Parathyroid adenoma (tissue), 2 donors: ENCODE results near the gene RHBDD3.

Source experiments
- H2AFZ ChIP-seq: fragments of 300-600 bp; sonication (generic); one replicate; pipeline ENCODE4 v1.7.0; 2017; ENCODE audit warnings: antibody characterized with exemption, mild to moderate bottlenecking
- H3K27ac ChIP-seq: fragments of 300-600 bp; sonication (generic); one replicate; pipeline ENCODE4 v1.7.0; 2017
- H3K27me3 ChIP-seq: fragments of 300-600 bp; sonication (generic); one replicate; pipeline ENCODE4 v1.7.0; 2017; ENCODE audit warnings: low read length; ENCODE audit not compliant: control insufficient read depth, insufficient read depth
- H3K36me3 ChIP-seq: fragments of 300-600 bp; sonication (generic); one replicate; pipeline ENCODE4 v1.7.0; 2017; ENCODE audit warnings: low read length; ENCODE audit not compliant: control insufficient read depth, insufficient read depth
- H3K4me1 ChIP-seq: fragments of 300-600 bp; sonication (generic); one replicate; pipeline ENCODE4 v1.7.0; 2017; ENCODE audit warnings: control low read depth
- H3K4me2 ChIP-seq: fragments of 300-600 bp; sonication (generic); one replicate; pipeline ENCODE4 v1.7.0; 2017; ENCODE audit warnings: low read length
- H3K4me3 ChIP-seq: fragments of 300-600 bp; sonication (generic); one replicate; pipeline ENCODE4 v1.7.0; 2017; ENCODE audit warnings: low read depth, low read length
- H3K79me2 ChIP-seq: fragments of 300-600 bp; sonication (generic); one replicate; pipeline ENCODE4 v1.7.0; 2017; ENCODE audit warnings: control low read depth
- H3K9ac ChIP-seq: fragments of 300-600 bp; sonication (generic); one replicate; pipeline ENCODE4 v1.7.0; 2017; ENCODE audit warnings: mild to moderate bottlenecking
- H3K9me3 ChIP-seq: fragments of 300-600 bp; sonication (generic); one replicate; pipeline ENCODE4 v1.7.0; 2017; ENCODE audit warnings: low read length; ENCODE audit not compliant: control insufficient read depth
- CTCF ChIP-seq: fragments of 300-600 bp; sonication (generic); IDR thresholded peaks from one replicate; pipeline ENCODE4 v1.7.0; 2017; ENCODE audit warnings: antibody characterized with exemption, mild to moderate bottlenecking
- donor health status: primary hyperparathyroidism.

RHBDD3 gene

GRCh38 chr22:29270475-29271271 is 2.9 kb upstream of the RHBDD3 start:
- Histone ChIP-seq H3K4me3 (peak overlapping the region; percentile 94), H3K9ac (no peak overlapping the region), H3K4me2 (peak overlapping the region; percentile 92), H3K9me3 (no peaks in the 10 kb centered on the region), H3K79me2 (peaks cover 36% of the 10 kb centered on the region), H3K27ac (no peak overlapping the region), H3K27me3 (no peaks in the 10 kb centered on the region), H3K4me1 (peaks cover 7% of the 10 kb centered on the region), H3K36me3 (no peaks in the 10 kb centered on the region), H2AFZ (no peak overlapping the region)
- no peak for TF ChIP-seq CTCF

- Histone ChIP-seq H2AFZ (no peak overlapping the region), H3K36me3 (no peaks in the 10 kb centered on the region), H3K4me2 (peak overlapping the region; percentile 92), H3K4me3 (peak overlapping the region; percentile 94), H3K4me1 (peaks cover 7% of the 10 kb centered on the region), H3K27ac (no peak overlapping the region), H3K9me3 (no peaks in the 10 kb centered on the region), H3K9ac (no peak overlapping the region), H3K27me3 (no peaks in the 10 kb centered on the region), H3K79me2 (peaks cover 36% of the 10 kb centered on the region)
- TF ChIP-seq CTCF, result no peak
Measured at GRCh38 chr22:29269731-29270474, 2.1 kb upstream of the RHBDD3 start.

DNA sequence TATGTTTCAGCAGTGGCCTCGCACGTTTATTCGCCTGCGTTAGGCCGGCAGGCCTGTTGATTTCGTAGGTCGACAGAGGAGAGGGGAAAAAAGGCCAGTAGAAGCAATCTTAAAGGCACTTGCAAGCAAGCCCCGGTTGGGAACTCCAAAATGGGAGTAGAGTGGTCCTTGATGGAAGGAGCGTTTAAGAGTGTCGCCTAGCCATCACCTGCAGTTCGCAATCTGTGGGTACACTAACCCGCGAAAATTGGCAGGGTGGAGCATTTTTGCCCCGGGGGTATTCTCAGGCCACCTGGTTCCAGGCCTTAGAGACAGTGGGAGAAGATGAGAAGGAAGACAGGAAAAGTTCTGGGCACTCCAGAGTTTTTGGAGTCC is 1.4 kb upstream of the RHBDD3 start:
- Histone ChIP-seq H3K4me1 (peaks cover 7% of the 10 kb centered on the region), H3K79me2 (peaks cover 36% of the 10 kb centered on the region), H3K9me3 (no peaks in the 10 kb centered on the region), H3K9ac (no peak overlapping the region), H3K27me3 (no peaks in the 10 kb centered on the region), H3K4me3 (peak overlapping the region; percentile 94), H2AFZ (no peak overlapping the region), H3K4me2 (peak overlapping the region; percentile 92), H3K36me3 (no peaks in the 10 kb centered on the region), H3K27ac (peak overlapping the region; percentile 99)
- TF ChIP-seq CTCF, result no peak

- H3K27me3 ChIP-seq, result no peaks in the 10 kb centered on the region
- no peaks in the 10 kb centered on the region for H3K36me3 ChIP-seq
- peaks cover 33% of the 10 kb centered on the region for H3K79me2 ChIP-seq
- peak overlapping the region; percentile 99 for H3K27ac ChIP-seq
- H3K4me2 ChIP-seq, result peak overlapping the region; percentile 92
- peak overlapping the region; percentile 92 for H3K9ac ChIP-seq
- no peaks in the 10 kb centered on the region for H3K9me3 ChIP-seq
- peaks cover 7% of the 10 kb centered on the region for H3K4me1 ChIP-seq
- no peak for TF ChIP-seq CTCF
- peak overlapping the region; percentile 92 for H2AFZ ChIP-seq
- peak overlapping the region; percentile 94 for H3K4me3 ChIP-seq
Measured at GRCh38 chr22:29268511-29269229, 889 bp upstream of the RHBDD3 start.
